HT-29 (cell line): ENCODE measurements around the gene CAPN7. TPM values are rescaled to one million over a fixed set of nuclear protein-coding genes. Genes with fewer than 3 reads are reported as not detected.

Experiments
- DNase-seq: peaks from one replicate; pipeline ENCODE4 v3.0.0-alpha.2; 2015; ENCODE audit warnings: low spot score
- total RNA-seq: library from RNA; depleted of rRNA; stranded (reverse); fragments of >200 nt; shearing (Covaris generic); gene quantifications from 2 replicates; pipeline ENCODE4 v1.2.3, GENCODE V29; 2014; rRNA removed

CAPN7 gene
- total RNA-seq, 1 experiment from 2014 or later = 12.3 TPM

DNA sequence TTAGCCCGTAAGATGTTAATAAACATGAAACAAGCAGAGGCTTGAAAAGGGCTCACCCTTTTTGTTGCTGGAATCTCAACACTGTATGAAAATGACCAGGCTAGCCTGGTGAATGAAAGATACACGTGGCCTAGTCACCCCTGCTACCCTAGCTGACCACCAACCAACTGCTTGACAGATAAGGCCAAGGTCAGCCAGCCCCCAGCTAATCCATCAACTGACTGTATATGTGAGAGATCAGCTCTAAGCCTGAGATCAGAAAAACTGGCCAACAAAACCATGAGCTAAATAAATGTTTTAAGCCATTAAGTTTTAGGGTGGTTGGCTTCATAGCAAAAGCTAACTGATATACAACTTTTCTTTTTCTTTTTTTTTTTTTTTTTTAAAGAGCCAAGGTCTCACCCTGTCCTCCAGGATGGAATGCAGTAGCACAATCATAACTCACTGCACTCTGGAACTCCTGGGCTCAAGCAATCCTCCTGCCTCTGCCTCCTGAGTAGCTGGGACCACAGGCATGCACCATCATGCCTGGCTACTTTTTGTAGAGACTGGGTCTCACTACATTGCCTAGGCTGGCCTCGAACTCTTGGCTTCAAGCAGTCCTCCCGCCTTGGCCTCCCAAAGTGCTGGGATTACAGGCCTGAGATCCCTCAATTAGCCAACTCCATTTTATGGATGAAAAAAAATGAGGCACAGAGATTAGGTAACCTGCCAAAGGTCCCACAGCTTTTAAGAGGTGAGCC, 91.7 kb downstream of the CAPN7 start:
- DNase-seq = no peak

DNA sequence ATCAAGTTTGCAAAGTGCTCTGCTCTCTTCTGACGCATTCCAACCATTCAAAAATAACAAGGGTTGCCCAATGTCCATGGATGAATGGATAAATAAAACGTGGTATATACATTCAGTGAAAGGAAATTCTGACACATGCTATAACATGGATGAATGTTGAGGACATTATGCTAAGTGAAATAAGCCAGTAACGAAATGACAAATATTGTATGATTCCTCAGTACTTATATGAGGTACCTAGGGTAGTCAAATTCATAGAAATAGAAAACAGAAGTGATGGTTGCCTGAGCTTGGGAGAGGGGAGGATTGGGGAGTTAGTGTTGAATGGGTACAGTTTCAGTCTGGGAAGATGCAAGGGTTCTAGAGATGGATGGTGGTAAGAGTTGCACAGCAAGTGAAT, 92.5 kb downstream of the CAPN7 start:
- DNase-seq = no peak

- DNase-seq = no peak
Measured at GRCh38 chr3:15299036-15299435, 93.0 kb downstream of the CAPN7 start.

GRCh38 chr3:15300323-15301078, 94.5 kb downstream of the CAPN7 start:
- no peak for DNase-seq

DNA sequence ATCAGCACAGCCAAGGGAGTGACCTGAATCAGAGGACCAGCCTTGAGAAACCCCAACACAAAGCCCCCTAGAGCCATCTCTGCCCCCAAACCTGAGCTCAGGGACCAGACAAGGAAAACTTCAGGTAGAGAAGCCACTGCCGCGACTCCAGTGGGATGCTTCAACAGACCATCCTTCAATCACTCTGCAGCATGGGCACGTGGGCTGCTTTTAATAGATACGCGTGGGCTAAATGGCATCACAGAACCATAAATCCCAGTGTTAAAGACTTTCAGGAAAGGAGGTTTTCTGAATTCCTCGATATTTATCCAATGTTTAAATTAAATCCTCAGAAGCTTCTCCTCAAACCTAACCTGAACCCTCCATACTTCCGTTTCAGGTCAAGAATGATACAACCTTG, 95.7 kb downstream of the CAPN7 start:
- no peak for DNase-seq

Other genes starting within 250 kb of the CAPN7 start
- 25.8 and 28.8 TPM in 2 replicates for gene MRPS25, start 140.9 kb upstream of the CAPN7 start, total RNA-seq
- 5.6 and 5.8 TPM in 2 replicates for gene RBSN, start 107.1 kb upstream of the CAPN7 start, total RNA-seq
- 0.99 and 1.5 TPM in 2 replicates for gene SH3BP5, start 126.3 kb downstream of the CAPN7 start, total RNA-seq
- 8.7 and 10.4 TPM in 2 replicates for gene METTL6, start 221.3 kb downstream of the CAPN7 start, total RNA-seq
- 19.6 and 25.2 TPM in 2 replicates for gene EAF1, start 221.4 kb downstream of the CAPN7 start, total RNA-seq